GM19438 (cell line): ENCODE results near the gene KRT26.

Source experiments
- ATAC-seq: cut with Tn5 transposase; IDR thresholded peaks from one replicate; pipeline ENCODE4 v1.9.1; 2021; ENCODE audit warnings: low read depth; ENCODE audit not compliant: unreplicated experiment

The KRT26 gene

DNA sequence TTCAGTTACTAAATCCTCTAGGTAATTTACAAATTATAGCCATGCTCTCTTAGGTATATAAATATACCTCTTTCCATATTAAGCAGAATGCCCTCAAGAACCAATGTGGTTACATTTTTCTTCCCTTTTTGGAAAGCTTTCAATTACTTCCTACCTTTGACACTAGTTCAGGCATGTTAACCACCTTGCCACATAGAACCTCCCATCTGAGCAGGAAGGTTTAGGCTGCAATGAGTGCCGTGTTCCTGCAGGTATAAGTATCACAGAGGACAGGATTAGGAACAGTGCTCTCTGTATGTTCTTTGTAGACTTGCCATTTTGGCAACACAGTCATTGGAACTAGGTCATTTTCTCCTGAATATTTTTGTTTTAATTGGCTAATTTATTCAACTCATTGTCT lies 37.0 kb downstream of the KRT26 start:
- no peak for ATAC-seq

DNA sequence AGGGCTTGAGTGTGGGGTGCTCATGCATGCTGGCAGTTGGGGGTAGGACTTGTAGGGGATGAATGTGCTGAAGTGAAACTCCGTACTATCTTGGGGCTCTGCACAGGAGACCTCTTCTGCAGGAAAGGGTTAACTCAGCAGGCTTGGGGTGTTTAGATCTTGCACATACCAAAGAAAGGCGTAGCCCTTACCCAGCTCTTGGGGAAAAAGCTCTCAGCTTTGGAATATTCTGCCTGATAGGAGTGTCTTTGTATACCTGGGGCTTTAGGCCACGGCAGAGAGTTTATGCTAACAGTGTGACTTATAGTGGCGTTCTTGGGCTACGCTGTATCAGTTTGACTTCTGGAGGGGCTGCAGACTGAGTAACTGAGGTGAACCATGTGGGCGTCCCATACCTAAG lies 38.0 kb downstream of the KRT26 start:
- no peak for ATAC-seq

DNA sequence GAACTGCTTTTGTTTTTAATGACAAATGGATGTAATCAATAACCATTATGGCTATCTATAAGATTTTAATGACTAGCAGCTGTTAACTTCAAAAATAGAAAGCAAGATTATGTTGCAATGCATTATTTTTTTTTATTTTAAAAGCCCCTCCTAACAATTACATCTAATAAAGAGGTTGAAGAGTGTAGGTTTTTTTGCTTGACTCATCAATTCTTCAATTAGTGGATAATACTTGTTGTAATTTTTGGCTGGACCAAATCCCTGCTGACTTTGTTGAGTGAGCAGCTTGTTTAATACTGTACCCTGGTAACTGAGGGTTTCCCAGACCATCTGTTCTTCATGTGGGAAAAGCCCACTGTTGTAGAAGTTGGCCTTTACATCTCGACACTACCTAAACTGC lies 41.0 kb downstream of the KRT26 start:
- no peak for ATAC-seq

DNA sequence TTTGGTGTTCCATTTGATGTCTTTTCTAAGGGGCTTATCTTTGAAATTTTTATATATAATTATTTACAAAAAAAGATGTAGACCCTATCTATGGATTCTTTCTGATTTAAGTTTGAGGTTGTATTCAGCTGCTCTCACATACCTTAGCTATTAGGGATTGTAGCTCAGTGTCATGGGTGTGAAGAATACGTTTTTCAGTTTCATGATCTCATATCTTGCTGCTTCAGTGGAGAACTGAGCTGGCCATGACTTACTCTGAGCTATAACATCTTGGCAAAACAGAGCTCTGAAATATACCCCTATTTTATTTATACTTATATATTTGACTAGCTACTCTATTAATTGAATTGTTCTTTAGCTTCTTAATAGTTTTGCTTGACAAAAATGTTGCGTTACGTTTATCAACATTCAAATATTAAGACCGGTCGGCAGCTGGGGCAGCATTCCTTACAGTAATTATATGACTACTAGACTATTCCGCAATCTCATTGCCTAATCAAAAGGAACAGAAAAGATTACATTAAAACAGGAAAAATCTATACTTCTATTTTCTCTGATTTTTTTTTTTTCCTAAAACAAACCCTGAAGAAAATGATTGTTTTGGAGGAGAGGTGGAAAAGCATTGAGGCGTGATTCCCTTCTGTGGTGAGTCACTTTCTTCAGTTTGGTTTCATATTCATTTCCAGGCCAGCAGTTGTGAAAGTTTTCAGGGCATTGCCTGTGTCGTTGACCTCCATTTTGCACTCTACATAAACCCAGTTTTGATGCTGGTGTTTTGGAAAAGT lies 44.4 kb downstream of the KRT26 start:
- no peak for ATAC-seq

DNA sequence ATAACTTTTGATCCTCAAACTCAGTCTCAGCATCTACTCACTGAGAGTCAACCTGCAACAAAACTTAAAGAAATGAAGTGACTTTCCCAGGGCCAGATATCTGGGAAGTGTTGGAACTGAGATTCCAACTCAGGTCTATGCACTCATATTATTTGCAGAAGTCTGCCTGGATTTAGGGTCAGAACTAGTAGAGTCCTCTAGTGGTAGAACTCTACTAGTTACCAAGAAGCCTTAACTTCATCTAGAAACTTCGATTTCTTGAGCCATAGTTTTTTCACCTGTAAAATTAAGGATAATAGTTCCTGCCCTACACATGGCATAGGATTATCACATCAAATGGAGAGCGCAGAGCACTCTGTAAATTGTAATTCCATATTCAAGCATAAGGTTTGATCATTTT lies 45.1 kb downstream of the KRT26 start:
- ATAC-seq, result no peak

DNA sequence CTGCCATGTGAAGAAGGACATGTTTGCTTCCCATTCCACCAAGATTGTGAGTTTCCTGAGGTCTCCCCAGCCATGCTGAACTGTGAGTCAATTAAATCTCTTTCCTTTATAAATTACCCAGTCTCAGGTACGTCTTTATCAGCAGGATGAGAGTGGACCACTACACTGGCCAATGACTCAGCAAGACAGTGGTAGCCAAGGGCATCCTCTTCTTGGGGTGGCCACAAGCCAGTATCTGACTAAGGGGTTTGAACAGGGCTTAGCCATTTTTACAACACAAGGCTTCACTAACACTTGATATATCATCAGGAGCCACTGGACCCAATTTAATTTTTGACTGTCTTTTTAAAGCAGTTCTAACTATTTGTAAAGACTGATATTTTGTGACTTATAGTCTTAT lies 47.3 kb downstream of the KRT26 start:
- no peak for ATAC-seq

DNA sequence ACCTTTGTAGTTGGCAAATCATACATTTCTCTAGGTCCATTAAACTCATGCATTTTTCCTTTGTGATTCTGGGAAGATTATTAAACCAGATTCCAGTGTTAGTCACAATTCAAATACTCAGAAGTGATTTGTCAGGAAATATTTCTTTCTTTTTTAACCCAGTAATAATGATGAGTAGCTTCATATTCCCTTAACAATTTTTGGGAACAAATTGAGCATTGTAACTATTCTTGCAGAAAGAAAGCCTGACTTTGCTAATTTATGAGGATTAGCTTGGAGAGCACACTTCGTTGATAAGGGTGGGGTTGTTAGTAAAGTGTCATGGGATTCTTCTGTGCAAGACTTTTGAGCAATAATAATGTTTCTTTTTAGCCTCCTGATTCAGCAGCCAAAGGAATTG lies 49.8 kb downstream of the KRT26 start:
- ATAC-seq, result no peak

DNA sequence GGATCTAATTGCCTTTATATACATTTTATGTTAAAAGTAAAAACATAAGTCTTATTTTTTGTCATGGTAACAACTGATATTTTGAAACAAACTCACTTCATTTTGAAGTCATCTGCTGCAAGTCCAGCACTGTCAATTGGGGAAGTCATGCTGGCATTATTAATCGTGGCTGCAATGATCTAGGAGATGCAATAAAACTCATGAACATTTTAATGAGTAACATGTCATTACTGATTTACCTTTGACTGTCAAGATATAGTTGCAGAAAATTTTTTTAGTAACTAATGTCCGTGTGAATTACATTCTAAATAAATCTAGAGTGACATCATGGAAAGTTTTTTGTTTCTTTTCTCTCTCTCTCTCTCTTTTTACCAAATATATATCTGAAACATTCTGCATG lies 51.1 kb downstream of the KRT26 start:
- no peak for ATAC-seq

DNA sequence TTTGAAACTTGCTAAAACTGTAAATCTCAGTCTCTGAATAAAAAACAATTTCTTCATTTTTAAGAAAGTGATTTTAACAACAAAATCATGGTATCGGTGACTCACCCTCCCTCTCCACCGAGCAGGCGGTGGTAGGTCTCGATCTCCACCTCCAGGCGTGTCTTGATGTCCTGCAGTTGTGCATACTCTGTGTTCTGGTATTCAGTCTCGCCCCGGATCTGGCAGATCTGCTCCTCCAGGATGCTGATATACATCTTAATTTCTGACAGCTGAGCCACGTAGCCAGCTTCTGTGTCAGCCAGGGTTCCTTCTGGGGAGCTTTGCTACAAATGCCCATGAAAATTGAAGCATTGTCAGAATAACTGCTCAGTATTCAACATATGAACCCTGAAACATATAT lies 53.1 kb downstream of the KRT26 start:
- no peak for ATAC-seq

DNA sequence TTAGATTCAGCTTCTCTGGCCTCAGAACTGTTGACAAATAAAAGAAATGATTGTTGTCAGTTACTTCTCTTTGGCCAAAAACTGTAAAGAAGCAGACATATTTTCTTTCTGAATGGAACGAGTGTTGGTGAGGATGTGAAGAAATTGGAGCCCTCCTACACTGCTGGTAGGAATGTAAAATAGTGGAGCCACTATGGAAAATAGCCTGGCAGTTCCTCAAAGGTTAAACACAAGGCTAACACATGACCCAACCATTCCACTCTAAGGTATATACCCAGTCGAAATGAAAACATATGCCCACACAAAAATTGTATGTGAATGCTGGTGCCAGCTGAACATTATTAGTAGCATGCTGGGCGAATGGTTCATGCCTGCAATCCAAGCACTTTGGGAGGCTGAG lies 54.2 kb downstream of the KRT26 start:
- no peak for ATAC-seq
